EL (cell line): ENCODE data around the gene MLX.
"Not testable (repeated sequence)": the region's sequence is repeated elsewhere in the genome, so short reads cannot be mapped to it uniquely, and the experiment has no call there.

Experiments used
- DNase-seq: peaks from one replicate; pipeline ENCODE4 v3.0.0-alpha.2; 2016

Gene MLX

DNA sequence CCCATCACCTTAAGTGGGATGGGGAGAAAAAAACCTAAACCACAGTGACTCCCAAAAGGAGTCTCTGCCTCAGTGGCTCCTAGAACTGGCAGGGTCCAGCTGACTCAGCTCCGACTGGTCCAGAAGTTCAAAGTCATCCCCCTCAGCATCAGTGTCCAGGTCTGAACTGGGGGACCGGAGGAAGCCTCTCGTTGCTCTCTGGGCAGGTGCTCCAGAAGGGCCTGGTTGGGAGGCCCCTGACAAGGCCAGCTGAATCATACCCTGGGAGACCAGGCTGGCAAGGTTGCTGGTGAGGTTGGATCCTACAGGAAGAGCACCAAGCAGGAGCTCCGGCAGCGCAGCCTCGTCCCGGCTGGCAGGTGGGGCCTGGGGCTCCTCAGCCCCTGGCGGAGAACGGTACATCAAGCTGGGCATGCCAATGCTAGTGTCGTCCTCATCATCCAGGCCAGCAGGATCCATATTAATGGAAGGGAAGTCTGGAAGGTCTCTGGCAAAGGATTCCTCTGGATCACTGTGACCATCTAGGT lies 14.9 kb downstream of the MLX start:
- no peak for DNase-seq

DNA sequence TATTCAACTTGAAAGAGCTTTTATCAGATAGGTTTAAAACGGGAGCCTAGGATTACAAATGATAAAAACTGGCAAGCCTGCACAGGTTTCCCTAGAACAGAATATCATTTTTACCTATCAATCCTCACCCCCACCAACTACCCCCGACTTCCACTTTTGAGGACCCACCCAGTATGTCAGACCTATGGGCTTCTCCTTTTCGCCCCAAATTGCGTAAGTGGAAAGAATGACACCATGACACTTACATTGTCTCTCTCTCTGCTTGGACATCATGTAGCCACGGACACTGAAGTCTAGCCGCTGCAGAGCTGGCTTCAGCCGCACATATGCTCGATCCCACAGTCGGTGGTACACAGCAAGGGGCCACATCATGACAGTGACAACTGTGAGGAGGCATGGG lies 18.0 kb downstream of the MLX start:
- DNase-seq = no peak

DNA sequence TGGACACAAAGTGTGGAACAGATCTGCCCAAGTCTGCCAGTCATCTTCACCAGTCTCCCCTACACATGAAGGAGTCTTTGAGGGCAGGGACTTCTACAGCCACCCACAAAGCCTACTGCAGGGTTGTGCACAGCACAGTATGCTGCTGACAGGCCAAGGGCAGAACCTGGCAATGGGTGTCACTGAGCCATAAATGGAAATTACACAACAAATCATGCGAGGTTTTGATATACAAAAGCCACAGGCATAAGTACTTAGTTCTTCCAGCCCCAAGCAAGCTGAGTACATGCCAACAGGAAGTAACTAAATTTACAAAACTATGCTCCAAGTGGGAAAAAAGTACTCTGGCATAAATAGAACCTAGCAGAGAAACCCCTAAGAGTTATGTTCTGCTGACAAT lies 18.5 kb downstream of the MLX start:
- no peak for DNase-seq

DNA sequence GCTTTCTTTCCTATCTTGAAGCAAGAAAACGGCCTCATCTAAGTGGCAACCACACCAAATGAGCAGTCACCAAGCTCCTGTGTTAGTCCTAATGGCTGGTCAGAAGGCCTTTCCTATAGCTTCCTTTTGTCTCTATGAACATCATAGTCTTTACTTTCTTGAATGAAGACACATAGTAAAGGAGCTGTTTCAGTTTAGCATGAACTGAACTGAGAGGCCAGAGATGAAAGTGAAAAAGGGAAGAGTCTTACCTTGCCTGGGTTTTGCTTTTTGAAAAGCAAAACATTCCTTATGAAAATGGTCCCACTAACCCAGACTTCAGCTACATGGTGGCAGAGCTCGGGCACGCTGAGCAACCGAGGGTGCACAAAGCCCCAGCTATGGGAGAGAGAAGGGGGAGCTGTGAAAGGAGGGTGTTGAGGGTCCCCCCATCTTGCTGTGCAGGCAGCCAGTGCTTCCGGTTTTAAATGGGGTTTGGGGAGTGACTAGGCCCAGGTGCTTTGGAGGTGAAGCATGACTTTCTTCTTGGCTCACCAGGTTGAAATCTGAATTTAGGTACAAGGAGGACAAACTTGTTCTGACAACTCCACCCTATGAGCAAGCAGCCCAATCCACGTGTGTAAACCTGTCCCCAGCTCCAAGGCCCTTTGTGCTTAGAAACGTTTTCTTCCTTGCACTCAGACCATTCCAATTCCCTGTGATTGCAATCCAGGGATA lies 19.8 kb downstream of the MLX start:
- DNase-seq = no peak

DNA sequence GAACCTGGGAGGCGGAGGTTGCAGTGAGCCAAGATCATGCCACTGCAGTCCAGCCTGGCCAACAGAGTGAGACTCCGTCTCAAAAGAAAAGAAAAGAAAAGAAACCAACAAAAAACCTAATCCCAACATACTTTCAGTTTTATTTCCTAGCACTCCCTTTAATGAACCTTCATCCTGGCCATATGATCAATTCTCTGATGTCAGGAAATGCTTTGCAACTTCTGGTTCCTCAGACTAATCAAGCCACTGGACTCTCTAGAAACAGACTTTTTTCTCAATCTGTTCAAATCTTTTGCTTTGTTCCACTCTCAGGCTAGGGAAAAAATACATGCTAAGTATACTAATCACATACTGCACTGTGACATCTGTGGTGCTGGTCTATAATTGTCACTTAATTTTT lies 24.0 kb downstream of the MLX start:
- DNase-seq = no peak

DNA sequence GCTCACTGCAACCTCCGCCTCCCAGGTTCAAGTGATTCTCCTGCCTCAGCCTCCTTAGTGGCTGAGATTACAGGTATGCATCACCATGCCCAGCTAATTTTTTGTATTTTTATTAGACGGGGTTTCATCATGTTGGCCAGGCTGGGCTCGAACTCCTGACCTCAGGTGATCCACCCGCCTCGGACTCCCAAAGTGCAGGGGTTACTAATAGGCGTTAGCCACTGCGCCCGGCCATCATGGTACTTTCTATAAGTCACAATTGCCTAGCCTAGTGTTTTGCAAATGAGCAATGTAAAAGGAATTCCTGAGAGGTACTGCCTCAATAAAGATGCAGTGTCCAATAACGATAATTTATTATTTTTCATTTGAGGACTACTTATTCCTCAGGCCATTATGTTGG lies 24.5 kb downstream of the MLX start:
- no peak for DNase-seq

DNA sequence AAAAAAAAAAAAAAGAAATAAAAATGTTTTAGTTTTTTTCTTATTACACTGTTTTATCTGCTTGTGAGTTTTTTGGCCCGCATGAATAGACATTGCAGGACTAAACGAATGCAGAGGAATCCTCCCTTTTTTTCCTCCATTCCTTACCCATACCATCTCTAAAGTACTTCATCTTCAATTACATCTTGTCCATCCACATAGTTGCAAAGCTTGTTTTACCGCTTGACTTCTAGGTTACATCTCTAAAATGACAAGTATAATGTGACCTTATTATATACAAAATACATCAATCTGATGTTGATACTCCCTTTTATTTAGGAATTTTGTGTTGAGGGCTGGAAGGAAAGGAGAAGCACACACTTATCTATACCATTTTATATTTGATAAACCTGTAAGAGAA lies 29.5 kb downstream of the MLX start:
- no peak for DNase-seq

DNA sequence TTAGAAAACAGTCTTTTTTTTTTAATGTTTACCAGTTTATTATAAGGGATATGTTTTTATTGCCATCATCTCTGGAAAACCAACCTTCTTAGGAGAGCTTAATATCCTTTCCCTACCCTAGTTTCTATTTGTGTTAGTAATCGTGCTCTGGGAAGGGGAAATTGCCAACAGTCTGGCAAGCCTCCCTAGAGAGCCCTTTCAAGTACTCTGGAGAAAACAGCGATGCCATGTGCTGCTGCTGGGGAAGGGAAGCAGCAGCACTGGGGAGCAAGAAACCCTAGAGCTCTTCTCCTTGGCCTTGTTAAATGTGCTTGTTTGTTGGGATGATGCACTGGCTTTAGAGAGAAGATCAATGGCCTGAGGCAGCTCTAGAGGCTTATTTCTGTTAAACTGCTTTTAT lies 32.0 kb downstream of the MLX start:
- DNase-seq = no peak

DNA sequence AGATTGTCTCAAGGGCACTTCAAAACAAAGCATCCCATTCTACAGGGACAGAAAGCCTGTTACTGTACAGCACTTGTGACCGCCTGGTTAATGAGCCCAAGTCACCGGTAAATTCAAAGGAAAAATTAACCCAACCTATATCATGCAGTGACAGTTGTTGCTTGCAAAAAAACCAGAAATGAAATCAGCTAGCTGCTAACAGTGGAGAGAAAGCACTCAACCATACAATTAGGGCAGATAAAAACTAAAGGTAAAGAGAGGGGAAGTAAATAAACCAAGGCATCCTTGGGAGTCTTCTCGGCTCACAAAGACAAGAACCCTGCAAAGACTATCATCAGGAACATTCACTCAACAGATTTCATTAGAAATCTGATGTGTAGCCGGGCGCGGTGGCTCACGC lies 36.4 kb downstream of the MLX start:
- DNase-seq = no peak

DNA sequence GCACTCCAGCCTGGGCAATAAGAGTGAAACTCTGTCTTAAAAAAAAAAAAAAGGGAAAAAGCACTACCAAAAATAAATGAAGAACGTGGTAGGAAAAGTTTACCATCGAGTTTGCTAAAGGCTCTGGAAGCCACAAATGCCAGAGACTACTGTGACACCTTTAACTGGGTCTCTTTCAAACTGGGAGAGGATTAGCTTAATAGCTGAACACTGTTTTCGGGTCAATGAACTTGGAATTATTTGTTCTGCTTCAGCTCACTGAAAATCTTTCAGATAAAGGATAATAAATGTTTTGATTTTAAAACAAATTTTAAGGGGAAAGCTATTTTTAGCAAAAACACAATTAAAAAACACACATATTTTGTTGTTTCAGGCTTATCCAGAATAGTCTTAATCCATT lies 40.9 kb downstream of the MLX start:
- DNase-seq = no peak

DNA sequence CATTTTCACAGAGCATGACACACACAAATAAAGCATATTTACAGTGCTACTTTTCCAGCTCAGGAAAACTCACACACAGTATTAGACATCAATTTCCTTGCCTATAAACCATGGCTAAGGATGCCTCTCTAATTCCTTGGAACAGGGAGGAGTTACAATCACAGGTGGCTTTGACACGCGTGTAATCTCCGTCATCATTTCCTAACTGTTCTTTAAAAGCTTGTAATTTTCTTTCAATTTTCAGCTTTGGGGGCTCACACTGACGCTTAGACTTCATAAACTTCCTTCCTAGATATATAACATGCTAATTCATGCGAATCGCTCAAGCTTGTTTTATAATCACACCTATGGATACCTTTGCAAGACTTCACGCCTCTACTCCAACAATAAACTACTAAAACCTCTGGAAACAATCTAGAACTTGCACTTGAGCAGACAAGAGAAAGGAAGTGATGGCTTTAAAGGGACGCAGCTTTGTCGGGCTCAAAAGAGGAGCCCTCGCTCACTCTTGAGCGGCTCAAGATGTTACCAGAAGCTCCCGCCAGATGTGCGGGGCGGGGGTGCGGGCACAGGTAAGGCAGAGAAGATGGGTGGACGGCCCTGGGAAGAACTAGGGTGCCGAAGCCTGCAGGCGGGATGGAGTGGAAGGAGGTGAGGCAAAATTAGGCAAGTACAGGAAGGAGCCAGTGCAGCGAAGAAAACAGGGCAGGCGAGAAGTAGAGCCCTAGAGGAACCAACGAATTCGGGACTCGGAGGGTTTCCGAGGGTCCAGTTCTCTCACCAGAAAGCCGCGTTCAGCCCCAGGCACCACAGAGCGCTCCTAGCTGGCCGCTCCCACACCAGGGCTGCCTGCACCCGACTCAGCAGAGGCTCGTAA lies 41.6 kb downstream of the MLX start:
- peak; percentile 18 for DNase-seq

DNA sequence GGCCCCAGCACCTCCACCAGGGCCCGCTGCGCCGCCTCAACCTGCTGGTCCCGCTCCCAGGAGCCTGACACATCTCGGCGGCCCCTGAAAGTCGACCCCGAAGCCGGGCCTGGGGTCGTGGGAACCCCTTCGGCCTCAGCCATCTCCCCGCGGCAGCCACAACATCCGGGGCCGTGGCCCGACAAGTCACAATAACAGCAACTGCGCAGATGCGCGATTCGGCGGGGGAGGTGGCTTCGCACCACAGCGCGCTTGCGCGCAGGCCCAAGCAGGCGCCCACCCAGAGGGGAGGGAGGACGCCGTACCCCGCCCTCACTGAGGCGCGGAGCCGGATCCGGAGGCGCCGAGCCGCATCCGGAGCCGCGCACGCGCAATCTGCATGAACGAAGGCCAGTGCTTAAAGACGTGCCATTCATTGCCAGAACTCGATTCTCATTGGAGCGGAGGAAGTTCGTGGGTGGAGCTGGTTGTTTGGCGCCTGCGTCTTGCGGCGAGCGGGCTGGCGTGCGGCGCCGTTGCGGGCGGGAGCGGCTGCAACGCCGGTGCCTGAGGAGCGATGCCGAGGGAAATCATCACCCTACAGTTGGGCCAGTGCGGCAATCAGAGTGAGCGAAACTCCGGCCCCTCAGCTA lies 42.4 kb downstream of the MLX start, which contains the start of the genes RETREG3 and TUBG1:
RETREG3 (minus strand) TSS at position 193 of the 632 bp plus-strand sequence; CDS start at position 143, 50 bp downstream.
TUBG1 (plus strand) TSS at position 502 of the 632 bp plus-strand sequence; CDS start at position 557, 55 bp downstream.
- DNase-seq = peak; percentile 99

DNA sequence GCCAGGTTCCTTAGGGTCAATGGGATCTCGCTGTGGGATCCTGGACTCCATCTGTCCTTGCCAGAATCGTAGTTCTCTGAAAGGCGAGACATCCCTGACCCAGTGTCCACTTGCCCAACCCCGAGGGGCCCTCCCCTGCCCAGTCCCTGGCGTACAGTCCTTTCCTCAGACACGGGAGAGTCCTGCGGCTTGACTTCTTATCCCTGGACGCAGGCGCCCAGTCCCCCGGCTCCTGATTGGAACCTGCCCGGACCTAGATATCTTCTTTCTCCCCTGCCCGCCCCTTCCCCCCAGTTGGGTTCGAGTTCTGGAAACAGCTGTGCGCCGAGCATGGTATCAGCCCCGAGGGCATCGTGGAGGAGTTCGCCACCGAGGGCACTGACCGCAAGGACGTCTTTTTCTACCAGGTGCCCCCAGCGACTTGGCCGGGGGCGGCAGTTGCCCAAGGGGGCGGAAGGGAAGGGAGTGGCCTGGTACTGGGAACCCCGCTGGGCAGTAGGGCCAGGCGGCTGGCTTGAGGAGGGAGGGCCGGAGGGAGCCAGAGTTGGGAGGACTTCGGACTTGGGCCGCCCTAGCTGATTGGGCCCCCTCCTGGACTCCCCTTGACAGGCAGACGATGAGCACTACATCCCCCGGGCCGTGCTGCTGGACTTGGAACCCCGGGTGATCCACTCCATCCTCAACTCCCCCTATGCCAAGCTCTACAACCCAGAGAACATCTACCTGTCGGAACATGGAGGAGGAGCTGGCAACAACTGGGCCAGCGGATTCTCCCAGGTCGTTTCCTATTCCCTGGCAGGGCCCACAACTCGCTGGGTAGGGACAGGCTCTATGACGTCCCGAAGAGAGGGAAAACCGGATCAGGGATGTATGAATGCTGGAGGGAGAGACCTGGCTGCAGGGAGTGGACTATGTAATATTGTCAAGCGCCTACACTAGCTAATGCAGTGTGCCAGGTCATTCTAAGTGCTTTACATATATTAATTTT lies 43.2 kb downstream of the MLX start:
- DNase-seq = not testable (repeated sequence)

DNA sequence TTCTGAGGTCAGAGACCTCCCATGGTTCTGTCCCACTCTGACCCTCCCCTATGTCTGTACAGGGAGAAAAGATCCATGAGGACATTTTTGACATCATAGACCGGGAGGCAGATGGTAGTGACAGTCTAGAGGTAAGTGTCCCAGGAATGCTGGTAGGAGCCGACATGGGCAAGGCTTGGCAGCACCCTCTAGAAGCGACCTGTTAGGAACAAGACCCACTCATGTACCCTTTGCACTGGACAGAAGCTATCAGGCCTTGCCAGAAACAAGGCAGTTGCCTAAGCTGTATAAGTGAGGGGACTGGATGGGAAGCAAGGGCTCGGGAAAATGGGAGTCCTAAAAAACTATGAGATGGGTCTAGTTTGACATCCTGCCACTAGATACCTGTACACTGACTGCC lies 45.1 kb downstream of the MLX start:
- DNase-seq = no peak

DNA sequence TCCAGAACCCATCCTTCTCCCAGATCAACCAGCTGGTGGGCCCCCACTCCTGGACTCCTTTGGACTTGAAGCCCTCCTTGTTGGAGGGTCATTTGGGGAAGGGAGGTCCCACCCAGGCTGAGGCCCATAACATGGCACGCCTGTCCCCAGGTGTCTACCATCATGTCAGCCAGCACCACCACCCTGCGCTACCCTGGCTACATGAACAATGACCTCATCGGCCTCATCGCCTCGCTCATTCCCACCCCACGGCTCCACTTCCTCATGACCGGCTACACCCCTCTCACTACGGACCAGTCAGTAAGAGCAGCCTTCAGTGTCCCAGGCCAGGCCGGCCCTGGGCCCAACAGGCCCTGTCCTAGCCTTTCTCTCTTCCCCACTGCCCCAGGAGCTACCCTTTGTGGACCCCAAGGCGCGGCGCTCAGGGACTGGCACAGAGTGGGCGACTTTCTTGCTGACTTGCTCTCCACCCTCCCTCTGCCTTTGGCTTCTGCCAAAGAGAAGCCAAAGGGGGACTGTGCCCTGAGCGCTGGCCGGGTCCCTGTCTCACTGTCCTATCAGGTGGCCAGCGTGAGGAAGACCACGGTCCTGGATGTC lies 46.9 kb downstream of the MLX start:
- no peak for DNase-seq

DNA sequence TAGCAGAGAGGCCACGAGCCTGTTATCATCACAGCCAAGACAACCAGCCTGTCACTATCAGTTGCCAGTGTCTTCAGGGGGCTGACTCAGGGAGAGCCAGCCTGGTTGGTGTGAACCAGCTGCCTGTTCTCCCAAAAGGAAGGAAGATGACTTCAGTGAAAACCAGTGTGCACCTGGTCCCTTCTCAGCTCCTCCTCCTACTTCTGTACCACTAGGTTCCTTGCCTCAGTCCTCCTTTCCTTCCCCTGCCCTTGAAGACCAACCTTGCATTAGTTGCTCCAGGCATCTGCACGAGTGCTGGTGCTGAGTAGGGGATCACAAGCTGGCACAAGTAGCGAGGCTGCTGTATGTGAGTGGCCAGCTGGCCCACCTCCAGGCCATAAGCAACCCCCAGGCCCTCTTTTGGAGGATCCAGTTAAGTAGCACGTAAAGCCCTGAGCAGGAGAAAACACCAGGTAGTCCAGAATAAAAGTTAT lies 51.1 kb downstream of the MLX start:
- DNase-seq = no peak

DNA sequence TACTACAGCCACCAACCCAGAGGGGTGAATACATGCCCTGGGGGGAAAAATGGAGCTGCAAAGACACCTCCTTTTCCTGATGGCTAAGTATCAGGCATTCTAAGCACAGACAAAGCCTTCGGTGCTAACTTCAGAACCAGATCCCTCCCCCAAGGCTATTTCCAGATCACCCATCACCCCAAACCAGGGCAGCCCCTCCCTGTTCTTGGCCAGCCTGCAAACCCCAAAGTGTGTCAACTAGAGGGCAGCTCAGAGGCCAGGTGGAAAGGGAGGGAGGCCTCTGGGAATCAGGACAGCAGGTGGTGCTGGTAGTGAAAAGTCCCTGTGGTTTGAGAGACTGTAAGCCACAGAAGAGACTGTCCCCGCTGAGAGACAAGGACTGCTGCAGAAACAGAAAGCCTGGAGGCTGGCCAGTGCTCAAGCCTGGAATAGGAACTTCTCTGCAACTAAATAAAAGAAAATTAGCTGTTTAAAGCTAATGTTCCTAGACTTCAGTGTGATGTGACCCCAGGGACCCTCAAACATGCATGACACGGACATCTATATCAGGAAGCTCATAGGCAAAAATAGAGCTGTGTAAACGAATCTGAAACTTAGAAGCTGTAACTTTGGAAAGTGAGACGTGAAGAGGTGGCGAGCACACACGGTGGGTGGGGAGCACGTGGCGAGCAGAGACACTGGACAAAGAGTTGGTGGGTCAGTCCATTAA lies 51.7 kb downstream of the MLX start:
- DNase-seq = peak; percentile 20

DNA sequence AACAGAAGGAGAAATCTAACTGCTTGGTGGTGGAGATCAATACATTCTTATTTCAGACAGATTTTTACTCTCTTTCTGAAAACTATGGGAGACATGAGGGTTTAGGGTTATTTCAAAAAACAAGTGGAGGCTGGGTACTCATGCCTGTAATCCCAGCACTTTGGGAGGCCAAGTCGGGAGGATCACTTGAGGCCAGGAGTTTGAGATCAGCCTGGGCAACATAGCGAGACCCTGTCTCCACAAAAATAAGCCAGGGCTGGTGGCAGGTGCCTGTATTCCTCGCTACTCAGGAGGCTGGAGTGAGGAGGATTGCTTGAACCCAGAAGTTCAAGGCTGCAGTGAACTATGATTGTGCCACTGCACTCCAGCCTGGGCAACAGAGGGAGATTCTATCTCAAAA lies 55.1 kb downstream of the MLX start:
- not testable (repeated sequence) for DNase-seq
